Measurements from ENCODE around the gene LTBP3.

- no peak for TF ChIP-seq CTCF (IDR thresholded peaks at IDR 0.05)
- no peak for TF ChIP-seq POLR2A (IDR thresholded peaks at IDR 0.05)
Observed at GRCh38 chr11:65526744-65527143, 31.4 kb downstream of the LTBP3 start.

All from adrenal gland (tissue), 5 donors.